Measurements from ENCODE around the gene HSDL1. TPM values are rescaled to one million over a fixed set of nuclear protein-coding genes. Genes with fewer than 3 reads are reported as not detected.

Gene HSDL1
- total and polyA plus RNA-seq, 10 of the 15 experiments (the other 5 are each of a cell fraction or from before 2014, with no cell fraction given) = 2.0 to 13.4 (median 5.6) TPM

- TF ChIP-seq BRCA1 (IDR thresholded peaks at IDR 0.05; ENCODE audit: low read depth, low read length) (no peak), POLR2AphosphoS5 (IDR thresholded peaks at IDR 0.05; ENCODE audit: low read length) (peak; percentile 47; the same call in 1 of the 2 replicates), BHLHE40 (IDR thresholded peaks at IDR 0.05; ENCODE audit: borderline replicate concordance in 1 of 2, low read depth in 2 of 2, low read length in 1 of 2) (peak; percentile 95 to 99), TBL1XR1 (IDR thresholded peaks at IDR 0.05; ENCODE audit: low read depth, low read length) (no peak), MEF2B (IDR thresholded peaks at IDR 0.05; ENCODE audit: partially characterized antibody, poor library complexity, severe bottlenecking) (peak; percentile 13), RAD51 (IDR thresholded peaks at IDR 0.05) (no peak), HDGF (IDR thresholded peaks at IDR 0.05) (no peak), USF1 (IDR thresholded peaks at IDR 0.05; ENCODE audit: borderline replicate concordance, extremely low read length, insufficient read depth, low read depth, low read length) (peak; percentile 97), HCFC1 (IDR thresholded peaks at IDR 0.05; ENCODE audit: low read length) (peak; percentile 37; the same call in 1 of the 2 replicates), MXI1 (IDR thresholded peaks at IDR 0.05; ENCODE audit: low read depth, low read length) (peak; percentile 96), SMAD5 (IDR thresholded peaks at IDR 0.05; ENCODE audit: low read depth) (no peak), IKZF2 (IDR thresholded peaks at IDR 0.05) (no peak), ZBTB33 (IDR thresholded peaks at IDR 0.05) (no peak), RUNX3 (IDR thresholded peaks at IDR 0.05; ENCODE audit: low read length) (no peak), RELA (IDR thresholded peaks at IDR 0.05; ENCODE audit: borderline replicate concordance, partially characterized antibody) (peak; percentile 85), SIX5 (IDR thresholded peaks at IDR 0.05; ENCODE audit: low read depth, low read length, severe bottlenecking) (no peak), CUX1 (IDR thresholded peaks at IDR 0.05; ENCODE audit: insufficient replicate concordance, low read depth, low read length) (no peak), SMC3 (IDR thresholded peaks at IDR 0.05; ENCODE audit: borderline replicate concordance, low read length) (no peak), HDAC2 (IDR thresholded peaks at IDR 0.05) (no peak), NR2F1 (conservative IDR thresholded peaks at IDR 0.05) (peak; percentile 70), NR2C1 (IDR thresholded peaks at IDR 0.05) (0 out of 2 replicates have a peak, but pooled peaks have one; percentile 31), CEBPB (IDR thresholded peaks at IDR 0.05; ENCODE audit: borderline replicate concordance in 1 of 2, low read depth in 2 of 2, low read length in 2 of 2) (no peak), NRF1 (conservative IDR thresholded peaks at IDR 0.05; ENCODE audit: low read depth, low read length) (peak; percentile 75)
Measured at GRCh38 chr16:84144859-84145639, at the start of gene HSDL1, which contains the start of gene DNAAF1 (continued).
